ENCODE measurements around the gene PADI2. TPM values are rescaled to one million over a fixed set of nuclear protein-coding genes. Genes with fewer than 3 reads are reported as not detected.

The PADI2 gene
- total and polyA plus RNA-seq, 2 of the 8 experiments (the other 6 are each of a cell fraction or from before 2014, with no cell fraction given) = 1.6 to 7.5 TPM

DNA sequence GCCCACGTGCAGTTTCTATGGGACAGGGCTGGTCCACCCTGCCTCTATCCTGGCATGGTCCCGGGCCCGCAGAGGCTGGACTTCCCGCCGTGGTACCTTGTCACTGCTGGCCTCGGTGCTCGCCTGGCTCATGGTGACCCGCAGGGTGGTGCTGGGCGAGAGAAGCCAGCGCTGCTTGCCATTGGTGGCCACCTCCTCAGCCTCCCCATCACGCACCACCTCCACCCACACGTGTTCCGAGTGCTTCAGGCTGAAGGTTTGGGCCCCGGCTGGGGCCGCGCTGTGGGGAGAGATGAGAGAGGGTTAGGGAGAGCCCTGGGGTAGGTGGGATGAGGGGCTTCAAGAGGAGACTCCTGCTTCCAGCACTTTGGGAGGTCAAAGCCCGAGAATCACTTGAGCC is 14.5 kb downstream of the PADI2 start:
- WGBS, 2 experiments (ENCODE audit: extremely low coverage in 1 of 2, insufficient coverage in 1 of 2, insufficient read length in 1 of 2, insufficient replicate concordance in 2 of 2, low coverage in 1 of 2, low lambda C conversion rate in 2 of 2, missing lambda C conversion rate in 1 of 2) = 94% methylated on average over 17 of the region's 17 CpGs; no CpG with 5 or more reads in 1 of the 2 experiments
- no peaks in the 10 kb centered on the region for H3K79me1 ChIP-seq (ENCODE audit: low read depth, low read length)
- no peak overlapping the region for H3K18ac ChIP-seq (ENCODE audit: extremely low read depth, low read length)
- ChIA-PET POLR2A (ENCODE audit: partially characterized antibody) (no interaction called here), CTCF (ENCODE audit: partially characterized antibody) (interaction anchor here (1.8 to 2.8 kb wide), 2 partner anchors 44 to 132 kb away, joined by 6 to 7 read pairs; no protein-coding TSS in a partner anchor)
- no peak overlapping the region for H3K4ac ChIP-seq (replicated peaks; ENCODE audit: insufficient read length, low read depth, low read length)
- FAIRE-seq = no peak
- no peak overlapping the region for H3K56ac ChIP-seq (replicated peaks; ENCODE audit: insufficient read length, low read depth, low read length)
- H4K5ac ChIP-seq (ENCODE audit: insufficient read length, low read depth, low read length) = no peak overlapping the region
- no peaks in the 10 kb centered on the region for H3K9me3 ChIP-seq (ENCODE audit: insufficient read depth in 2 of 2, low read depth in 1 of 2, low read length in 1 of 2)
- no peak overlapping the region for H3K14ac ChIP-seq (ENCODE audit: insufficient read length)
- no peak overlapping the region for H4K91ac ChIP-seq (replicated peaks; ENCODE audit: insufficient read length, low read length)
- no peaks in the 10 kb centered on the region for H3K36me3 ChIP-seq (ENCODE audit: control insufficient read depth in 2 of 4, insufficient read depth in 4 of 4, low read length in 3 of 4)
- H2BK5ac ChIP-seq (ENCODE audit: low read depth, low read length) = no peak overlapping the region
- H2AFZ ChIP-seq (ENCODE audit: low read length) = no peak overlapping the region
- no peaks in the 10 kb centered on the region for H3K4me1 ChIP-seq (replicated peaks in 1 of 4; ENCODE audit: control insufficient read depth in 3 of 4, insufficient read depth in 4 of 4, low read length in 3 of 4)
- H3K4me3 ChIP-seq (ENCODE audit: extremely low read depth in 1 of 4, insufficient read depth in 2 of 4, low read depth in 3 of 4, low read length in 4 of 4) = no peak overlapping the region
- no peaks in the 10 kb centered on the region; a peak in 1 of 7 replicates for H3K27me3 ChIP-seq (replicated peaks in 1 of 4; ENCODE audit: control insufficient read depth in 3 of 4, extremely low read depth in 1 of 4, insufficient read depth in 3 of 4, low read length in 3 of 4)
- no peak overlapping the region for H2BK15ac ChIP-seq (ENCODE audit: low read length)
- H4K8ac ChIP-seq (ENCODE audit: extremely low read depth, insufficient read depth, low read length) = peak overlapping the region; percentile 86
- H2BK120ac ChIP-seq (replicated peaks; ENCODE audit: low read depth, low read length) = no peak overlapping the region
- H2AK5ac ChIP-seq (ENCODE audit: low read depth, low read length) = no peak overlapping the region
- H4K20me1 ChIP-seq (replicated peaks in 1 of 2; ENCODE audit: control insufficient read depth in 1 of 2, insufficient read depth in 2 of 2, low read length in 2 of 2) = no peaks in the 10 kb centered on the region
- no peak for DNase-seq (ENCODE audit: low read depth in 1 of 2, low spot score in 2 of 2)
- no peak overlapping the region for H3K4me2 ChIP-seq (ENCODE audit: insufficient read depth in 1 of 2, low read depth in 2 of 2, low read length in 2 of 2)
- no peak overlapping the region for H3K27ac ChIP-seq (ENCODE audit: low read depth, low read length)
- no peak overlapping the region for H2BK20ac ChIP-seq (ENCODE audit: low read length)
- H3K9ac ChIP-seq (replicated peaks in 1 of 4; ENCODE audit: extremely low read depth in 1 of 4, low read depth in 3 of 4, low read length in 3 of 4) = no peak overlapping the region
- no peaks in the 10 kb centered on the region for H3K23me2 ChIP-seq (ENCODE audit: low read depth, low read length)
- H3K79me2 ChIP-seq (ENCODE audit: control insufficient read depth in 1 of 2, insufficient read depth in 2 of 2, low read length in 2 of 2) = no peaks in the 10 kb centered on the region
- no peak overlapping the region for H2BK12ac ChIP-seq (ENCODE audit: low read depth, low read length)
- no peak overlapping the region for H3K23ac ChIP-seq (ENCODE audit: insufficient read length)
- TF ChIP-seq CEBPB (IDR thresholded peaks at IDR 0.05; ENCODE audit: low read depth, low read length) = no peak
- TF ChIP-seq KDM4A (IDR thresholded peaks at IDR 0.05; ENCODE audit: low read depth, low read length, severe bottlenecking) = no peak
- no peak for TF ChIP-seq SP1 (IDR thresholded peaks at IDR 0.05; ENCODE audit: low read depth, low read length)
- TF ChIP-seq TAF7 (optimal IDR thresholded peaks at IDR 0.05; ENCODE audit: borderline replicate concordance, low read depth, low read length) = no peak
- no peak for TF ChIP-seq CHD1 (IDR thresholded peaks at IDR 0.05; ENCODE audit: low read depth, low read length)
- no peak for TF ChIP-seq BACH1 (IDR thresholded peaks at IDR 0.05; ENCODE audit: low read length)
- TF ChIP-seq RBBP5 (IDR thresholded peaks at IDR 0.05; ENCODE audit: borderline replicate concordance, low read depth, low read length) = no peak
- TF ChIP-seq GTF2F1 (IDR thresholded peaks at IDR 0.05; ENCODE audit: borderline replicate concordance, low read depth, low read length) = no peak
- TF ChIP-seq EZH2 (IDR thresholded peaks at IDR 0.05; ENCODE audit: low read depth, low read length, severe bottlenecking) = no peak
- no peak for TF ChIP-seq ZNF274 (IDR thresholded peaks at IDR 0.05; ENCODE audit: borderline replicate concordance, extremely low read depth, low read length)
- TF ChIP-seq SIN3A (conservative IDR thresholded peaks at IDR 0.05 in 1 of 2, IDR thresholded peaks at IDR 0.05 in 1 of 2; ENCODE audit: low read depth in 1 of 2, low read length in 2 of 2) = no peak
- TF ChIP-seq BCL11A (IDR thresholded peaks at IDR 0.05; ENCODE audit: low read depth in 2 of 2, low read length in 2 of 2) = no peak
- no peak for TF ChIP-seq SP2 (IDR thresholded peaks at IDR 0.05; ENCODE audit: low read length)
- TF ChIP-seq EP300 (IDR thresholded peaks at IDR 0.05; ENCODE audit: borderline replicate concordance in 1 of 2, low read depth in 2 of 2, low read length in 2 of 2) = no peak
- no peak for TF ChIP-seq KDM5A (IDR thresholded peaks at IDR 0.05; ENCODE audit: low read length)
